HG03460 (cell line): Measurements from ENCODE around the gene FAF2.
A peak's percentile ranks its signal among the peaks of the same experiment; 100 is the strongest.
"Not testable (repeated sequence)": the region's sequence is repeated elsewhere in the genome, so short reads cannot be mapped to it uniquely, and the experiment has no call there.

Source experiments
- ATAC-seq: cut with Tn5 transposase; IDR thresholded peaks from one replicate; pipeline ENCODE4 v1.9.1; 2021; ENCODE audit not compliant: unreplicated experiment

The FAF2 gene

GRCh38 chr5:176416965-176417364 lies 31.2 kb upstream of the FAF2 start:
- no peak for ATAC-seq

- ATAC-seq: no peak
These were observed 29.9 kb upstream of the FAF2 start for GRCh38 chr5:176418251-176418650.

GRCh38 chr5:176420086-176420485 lies 28.1 kb upstream of the FAF2 start:
- ATAC-seq: no peak

DNA sequence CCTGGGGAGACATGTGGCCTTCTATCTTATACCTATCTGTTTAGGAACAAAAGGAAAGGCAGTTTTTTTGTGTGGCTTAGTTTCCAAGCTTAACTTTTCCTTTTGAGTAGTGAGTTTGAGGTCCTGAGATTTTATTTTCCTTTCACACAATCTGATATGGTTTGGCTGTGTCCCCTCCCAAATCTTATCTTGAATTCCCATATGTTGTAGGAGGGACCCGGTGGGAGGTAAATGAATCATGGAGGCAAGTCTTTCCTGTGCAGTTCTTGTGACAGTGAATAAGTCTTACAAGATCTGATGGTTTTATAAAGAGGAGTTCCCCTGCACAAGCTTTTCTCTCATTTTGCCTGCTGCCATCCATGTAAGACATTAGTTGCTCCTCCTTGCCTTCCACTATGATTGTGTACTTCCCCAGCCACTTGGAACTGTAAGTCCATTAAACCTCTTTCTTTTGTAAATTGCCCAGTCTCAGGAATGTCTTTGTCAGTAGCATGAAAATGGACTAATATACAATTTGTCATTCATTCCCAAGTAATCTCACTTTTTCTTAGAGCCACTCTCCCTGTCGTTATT lies 27.1 kb upstream of the FAF2 start:
- ATAC-seq: no peak

DNA sequence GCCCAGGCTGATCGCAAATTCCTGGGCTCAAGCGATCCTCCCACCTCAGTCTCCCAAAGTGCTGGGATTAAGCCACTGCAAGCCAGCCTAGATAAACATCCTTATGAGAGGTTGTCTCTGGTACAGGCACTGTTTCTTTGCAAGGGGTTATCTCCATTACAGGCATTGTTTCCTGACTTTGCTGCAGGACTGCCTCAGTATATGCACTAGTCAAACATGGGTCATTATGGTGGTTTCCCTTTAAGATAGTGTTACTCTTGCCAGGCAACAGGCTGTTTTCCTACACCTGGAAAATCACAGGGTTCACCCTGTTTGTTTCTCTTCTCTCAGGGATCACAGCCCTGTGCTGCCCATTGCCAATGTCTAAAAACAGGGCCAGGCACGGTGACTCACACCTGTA lies 24.0 kb upstream of the FAF2 start:
- ATAC-seq: no peak

DNA sequence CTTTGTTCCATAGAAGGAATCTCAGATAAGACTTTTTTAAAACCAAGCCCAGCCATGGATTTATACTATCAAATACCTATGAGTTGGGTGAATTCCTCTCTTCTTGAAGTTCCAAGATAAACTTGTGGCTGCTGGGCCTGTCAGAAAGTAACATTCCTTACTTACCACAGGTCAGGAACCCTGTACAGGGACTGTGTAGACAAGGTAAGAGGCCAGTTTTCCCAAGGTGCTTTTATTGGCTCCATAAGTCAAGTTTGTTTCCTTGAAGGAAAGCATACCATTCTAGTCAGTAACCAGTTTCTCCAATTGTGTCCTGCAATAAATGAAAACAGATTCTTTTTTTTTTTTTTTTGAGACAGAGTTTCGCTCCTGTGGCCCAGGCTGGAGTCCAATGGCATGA lies 23.0 kb upstream of the FAF2 start:
- ATAC-seq: no peak

DNA sequence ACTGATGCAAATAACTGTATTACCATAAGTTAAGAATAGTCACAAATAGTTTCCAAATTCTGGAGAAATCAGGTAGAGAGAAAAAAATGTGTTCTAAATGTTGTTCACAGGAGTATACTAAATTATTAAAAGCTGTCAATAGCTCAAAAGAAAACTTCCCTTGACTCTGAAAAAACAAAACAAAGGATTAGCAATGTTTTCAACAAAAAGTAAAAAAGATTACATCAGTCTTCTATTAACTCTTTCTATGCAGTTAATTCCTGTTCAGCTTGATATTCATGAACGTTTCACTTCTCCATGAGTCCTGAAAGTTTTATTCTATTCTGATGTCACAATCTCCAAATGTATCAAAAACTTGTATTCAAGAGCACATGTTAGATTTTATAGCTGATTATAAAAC lies 22.4 kb upstream of the FAF2 start:
- ATAC-seq: no peak

- no peak for ATAC-seq
These were observed 21.3 kb upstream of the FAF2 start for GRCh38 chr5:176426876-176427275.

- no peak for ATAC-seq
These were observed 20.2 kb upstream of the FAF2 start for GRCh38 chr5:176427971-176428370.

GRCh38 chr5:176429972-176430371 lies 18.2 kb upstream of the FAF2 start:
- no peak for ATAC-seq

GRCh38 chr5:176432707-176433106 lies 15.5 kb upstream of the FAF2 start:
- ATAC-seq: no peak

DNA sequence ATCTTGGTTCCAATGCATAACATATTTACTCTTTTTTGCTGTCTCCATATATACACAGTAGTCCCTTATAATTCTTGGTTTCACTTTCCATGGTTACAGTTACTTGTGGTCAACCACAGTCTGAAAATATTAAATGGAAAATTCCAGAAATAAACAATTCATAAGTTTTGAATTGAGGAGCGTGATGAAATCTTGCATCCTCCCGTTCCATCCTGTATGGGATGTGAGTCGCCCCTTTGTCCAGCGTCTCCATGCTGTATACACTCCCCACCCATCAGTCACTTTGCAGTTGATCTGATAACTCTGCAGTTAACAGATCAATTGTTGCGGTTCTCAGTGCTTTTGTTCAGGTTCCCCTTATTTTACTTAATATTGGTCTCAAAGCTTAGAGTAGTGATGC lies 11.5 kb upstream of the FAF2 start:
- no peak for ATAC-seq

DNA sequence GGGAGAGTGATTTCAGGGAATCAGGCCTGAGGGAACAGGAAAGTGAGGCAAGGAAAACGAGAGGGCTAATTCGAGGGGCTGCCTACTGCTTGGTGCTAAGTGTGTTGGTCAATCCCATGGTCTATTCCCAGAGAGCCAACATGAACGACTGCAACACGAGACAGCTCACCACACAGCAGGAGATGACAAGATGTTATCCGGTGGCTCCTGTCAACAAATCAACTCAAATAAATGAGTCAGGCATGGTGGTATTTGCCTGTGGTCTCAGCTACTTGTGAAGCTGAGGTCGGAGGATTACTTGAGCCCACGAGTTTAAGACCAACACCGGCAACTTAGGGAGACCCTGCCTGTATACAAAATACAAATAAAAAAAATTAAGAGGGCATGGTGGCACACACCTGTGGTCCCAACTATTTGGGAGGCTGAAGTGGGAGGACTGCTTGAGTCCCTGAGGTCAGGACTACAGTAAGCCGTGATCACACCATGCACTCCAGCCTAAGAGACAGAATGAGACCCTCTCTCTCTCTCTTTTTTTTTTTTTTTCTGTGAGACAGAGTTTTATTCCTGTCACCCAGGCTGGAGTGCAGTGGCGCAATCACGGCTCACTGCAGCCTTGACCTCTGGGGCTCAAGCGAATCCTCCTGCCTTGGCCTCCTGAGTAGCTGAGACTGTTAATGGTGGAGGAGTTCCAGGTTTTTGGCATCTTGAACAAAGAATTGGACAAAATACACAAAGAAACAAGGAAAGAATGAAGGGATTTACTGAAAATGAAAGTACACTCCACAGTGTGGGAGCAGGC lies 9.0 kb upstream of the FAF2 start:
- ATAC-seq: no peak

DNA sequence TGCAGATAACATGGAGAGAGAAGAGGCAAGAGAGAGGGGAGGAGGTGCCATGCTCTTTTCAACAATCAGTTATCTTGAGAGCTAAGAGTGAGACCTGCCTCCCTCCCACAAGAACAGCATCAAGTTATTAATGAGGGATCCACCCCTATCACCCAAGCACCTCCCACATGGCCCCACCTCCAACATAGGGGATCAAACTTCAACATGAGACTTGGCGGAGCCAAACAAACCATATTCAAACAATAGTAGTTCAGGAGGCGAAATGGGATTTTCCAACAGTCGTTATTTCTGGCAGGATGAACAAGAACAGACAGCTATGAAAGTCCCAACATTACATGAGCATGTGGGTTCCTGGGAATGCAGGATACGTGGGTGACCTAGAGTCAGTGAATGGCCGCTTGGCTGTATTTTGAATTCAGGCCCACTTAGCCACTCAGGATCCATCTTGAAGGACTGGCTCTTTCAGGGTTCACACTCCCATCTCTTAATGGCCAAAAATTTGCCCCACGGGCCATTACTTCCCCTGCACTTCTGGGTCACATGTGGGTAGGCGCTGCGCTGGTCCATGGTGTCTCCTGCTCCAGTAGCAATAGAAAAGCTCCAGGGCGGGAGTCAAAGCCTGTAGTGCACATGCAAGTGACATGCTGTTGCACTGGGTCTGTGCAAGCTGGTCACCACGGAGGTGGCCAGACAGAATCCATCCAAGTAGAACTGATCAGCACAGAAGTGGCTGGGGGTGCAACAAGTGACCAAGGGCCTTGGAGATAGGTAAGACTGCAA lies 7.1 kb upstream of the FAF2 start:
- ATAC-seq: no peak

GRCh38 chr5:176441921-176442323 lies 6.3 kb upstream of the FAF2 start:
- no peak for ATAC-seq

DNA sequence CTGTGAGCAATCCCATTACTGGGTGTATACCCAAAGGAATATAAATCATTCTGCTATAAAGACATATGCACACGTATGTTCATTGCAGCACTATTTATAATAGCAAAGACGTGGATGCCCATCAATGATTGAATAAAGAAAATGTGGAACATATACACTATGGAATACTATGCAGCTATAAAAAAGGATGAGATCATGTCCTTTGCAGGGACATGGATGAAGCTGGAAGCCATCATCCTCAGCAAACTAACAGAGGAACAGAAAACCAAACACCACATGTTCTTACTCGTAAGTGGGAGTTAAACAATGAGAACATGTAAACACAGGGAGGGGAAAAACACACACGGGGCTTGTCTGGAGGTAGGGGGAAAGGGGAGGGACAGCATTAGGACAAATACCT lies 5.3 kb upstream of the FAF2 start:
- not testable (repeated sequence) for ATAC-seq

- no peak for ATAC-seq
These were observed 3.4 kb upstream of the FAF2 start for GRCh38 chr5:176444742-176445141.

DNA sequence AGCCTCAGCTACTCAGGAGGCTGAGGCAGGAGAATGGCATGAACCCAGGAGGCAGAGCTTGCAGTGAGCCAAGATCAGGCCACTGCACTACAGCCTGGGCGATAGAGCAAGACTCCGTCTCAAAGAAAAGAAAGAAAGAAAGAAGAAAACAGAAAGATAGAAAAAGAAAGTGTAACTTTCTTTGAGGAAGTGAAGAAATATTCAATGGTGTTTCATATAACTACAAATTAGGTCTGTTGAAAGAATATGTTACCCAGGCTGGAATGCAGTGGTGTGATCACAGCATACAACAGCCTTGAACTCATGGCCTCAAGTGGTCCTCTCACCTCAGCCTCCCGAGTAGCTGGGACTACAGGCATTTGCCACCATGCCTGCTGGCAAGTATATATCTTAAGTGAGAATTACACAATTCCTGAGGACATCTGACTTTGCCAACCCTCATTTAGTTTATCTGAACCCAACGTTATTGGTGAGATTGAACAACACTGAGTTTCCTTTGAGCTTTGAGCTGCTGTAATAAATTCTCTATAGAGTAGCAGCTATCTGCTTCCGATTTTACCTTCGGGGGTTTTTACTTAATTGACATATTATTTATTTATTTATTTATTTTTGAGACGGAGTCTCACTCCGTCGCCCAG lies 2.0 kb upstream of the FAF2 start:
- no peak for ATAC-seq

GRCh38 chr5:176446884-176447590 lies 1.1 kb upstream of the FAF2 start:
- peak; percentile 3 for ATAC-seq

DNA sequence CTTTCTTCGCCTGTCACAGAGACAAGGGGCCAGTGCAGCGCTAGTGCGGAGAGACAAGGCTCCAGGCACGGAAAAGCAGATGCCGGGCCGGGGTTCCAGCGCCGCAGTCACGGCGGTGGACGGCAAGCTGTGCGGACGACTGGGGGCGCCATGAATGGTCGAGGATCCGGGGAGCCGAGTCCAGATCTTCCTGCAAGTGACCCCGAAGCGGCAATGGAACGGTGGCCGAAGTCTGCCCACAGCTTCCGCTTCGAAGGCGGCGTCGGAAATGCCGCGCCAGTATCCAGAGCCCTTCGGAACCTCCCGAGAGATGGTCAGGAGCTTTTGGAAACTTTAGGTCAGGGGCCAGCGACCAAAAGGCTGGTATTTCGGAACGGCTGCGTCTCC lies 601 bp upstream of the FAF2 start:
- peak; percentile 27 for ATAC-seq

DNA sequence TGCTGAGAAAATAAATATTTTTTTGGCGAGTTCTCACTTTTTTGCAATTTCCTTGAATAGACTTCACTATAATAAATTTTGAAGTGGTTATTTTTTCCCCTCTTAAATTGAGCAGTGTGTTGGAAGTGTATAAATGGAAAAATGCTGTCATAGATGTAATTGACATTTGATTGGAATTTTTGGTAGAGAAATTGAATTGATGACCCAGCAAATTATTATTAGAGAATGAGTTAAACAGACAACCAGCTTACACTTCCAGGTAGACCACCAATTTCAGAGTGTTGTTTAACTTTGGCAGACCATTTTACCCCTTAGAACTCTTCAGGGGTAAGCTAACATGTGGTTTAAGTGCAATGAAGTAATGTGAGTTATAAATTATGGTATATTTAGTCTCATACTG lies 1.9 kb downstream of the FAF2 start:
- no peak for ATAC-seq
